ENCODE results near the gene HGFAC.

The HGFAC gene

GRCh38 chr4:3461515-3462291, 19.9 kb downstream of the HGFAC start:
- TF ChIP-seq, protein P1, sequence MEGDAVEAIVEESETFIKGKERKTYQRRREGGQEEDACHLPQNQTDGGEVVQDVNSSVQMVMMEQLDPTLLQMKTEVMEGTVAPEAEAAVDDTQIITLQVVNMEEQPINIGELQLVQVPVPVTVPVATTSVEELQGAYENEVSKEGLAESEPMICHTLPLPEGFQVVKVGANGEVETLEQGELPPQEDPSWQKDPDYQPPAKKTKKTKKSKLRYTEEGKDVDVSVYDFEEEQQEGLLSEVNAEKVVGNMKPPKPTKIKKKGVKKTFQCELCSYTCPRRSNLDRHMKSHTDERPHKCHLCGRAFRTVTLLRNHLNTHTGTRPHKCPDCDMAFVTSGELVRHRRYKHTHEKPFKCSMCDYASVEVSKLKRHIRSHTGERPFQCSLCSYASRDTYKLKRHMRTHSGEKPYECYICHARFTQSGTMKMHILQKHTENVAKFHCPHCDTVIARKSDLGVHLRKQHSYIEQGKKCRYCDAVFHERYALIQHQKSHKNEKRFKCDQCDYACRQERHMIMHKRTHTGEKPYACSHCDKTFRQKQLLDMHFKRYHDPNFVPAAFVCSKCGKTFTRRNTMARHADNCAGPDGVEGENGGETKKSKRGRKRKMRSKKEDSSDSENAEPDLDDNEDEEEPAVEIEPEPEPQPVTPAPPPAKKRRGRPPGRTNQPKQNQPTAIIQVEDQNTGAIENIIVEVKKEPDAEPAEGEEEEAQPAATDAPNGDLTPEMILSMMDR (IDR thresholded peaks at IDR 0.05; ENCODE audit: low read depth, low read length): no peak
- no peak for DNase-seq (ENCODE audit: low read depth, low spot score)
- no peak overlapping the region for H3K4me3 ChIP-seq (ENCODE audit: low read depth, low read length)
- in situ Hi-C loops (cut with HindIII; ENCODE audit: low sequenced_read_pairs): no loop called here

DNA sequence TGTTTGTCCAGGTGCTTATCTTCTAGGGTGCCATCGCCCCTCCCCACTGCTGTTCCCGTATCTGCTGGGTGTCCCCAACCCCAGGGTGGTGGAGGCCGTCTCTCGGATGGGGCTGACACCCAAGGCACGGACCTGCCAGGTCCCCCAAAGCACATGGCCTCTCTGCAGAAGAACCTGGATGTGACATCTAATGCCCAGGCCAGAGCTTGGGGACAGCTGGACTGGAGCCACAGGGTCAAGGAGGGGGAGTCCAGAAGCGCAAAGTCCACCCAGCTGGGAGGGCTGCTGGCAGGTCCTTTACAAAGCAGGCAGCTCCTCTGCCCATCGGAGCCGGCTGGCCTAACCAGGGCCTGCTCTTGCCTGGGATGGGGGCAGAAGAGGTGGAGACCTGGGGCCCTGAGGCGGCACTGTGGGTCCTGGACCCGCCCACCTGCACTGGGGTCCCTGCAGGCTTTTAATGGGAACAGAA, 20.6 kb downstream of the HGFAC start:
- DNase-seq (ENCODE audit: low read depth, low spot score): no peak
- TF ChIP-seq, protein P1 (IDR thresholded peaks at IDR 0.05; ENCODE audit: low read depth, low read length): no peak
- in situ Hi-C loops (cut with HindIII; ENCODE audit: low sequenced_read_pairs): no loop called here
- no peak overlapping the region for H3K4me3 ChIP-seq (ENCODE audit: low read depth, low read length)

- no peak within 1 kb of the TSS for H3K4me3 ChIP-seq (ENCODE audit: low read depth, low read length)
- TF ChIP-seq, protein P1 (IDR thresholded peaks at IDR 0.05; ENCODE audit: low read depth, low read length): no peak
- in situ Hi-C loops (cut with HindIII; ENCODE audit: low sequenced_read_pairs): no loop called here
- no peak for DNase-seq (ENCODE audit: low read depth, low spot score)
Measured at GRCh38 chr4:3462790-3463415, 21.1 kb downstream of the HGFAC start, which contains the start of gene DOK7. DOK7 (plus strand) TSS chr4:3463306; CDS start chr4:3463376, 70 bp downstream.

DNA sequence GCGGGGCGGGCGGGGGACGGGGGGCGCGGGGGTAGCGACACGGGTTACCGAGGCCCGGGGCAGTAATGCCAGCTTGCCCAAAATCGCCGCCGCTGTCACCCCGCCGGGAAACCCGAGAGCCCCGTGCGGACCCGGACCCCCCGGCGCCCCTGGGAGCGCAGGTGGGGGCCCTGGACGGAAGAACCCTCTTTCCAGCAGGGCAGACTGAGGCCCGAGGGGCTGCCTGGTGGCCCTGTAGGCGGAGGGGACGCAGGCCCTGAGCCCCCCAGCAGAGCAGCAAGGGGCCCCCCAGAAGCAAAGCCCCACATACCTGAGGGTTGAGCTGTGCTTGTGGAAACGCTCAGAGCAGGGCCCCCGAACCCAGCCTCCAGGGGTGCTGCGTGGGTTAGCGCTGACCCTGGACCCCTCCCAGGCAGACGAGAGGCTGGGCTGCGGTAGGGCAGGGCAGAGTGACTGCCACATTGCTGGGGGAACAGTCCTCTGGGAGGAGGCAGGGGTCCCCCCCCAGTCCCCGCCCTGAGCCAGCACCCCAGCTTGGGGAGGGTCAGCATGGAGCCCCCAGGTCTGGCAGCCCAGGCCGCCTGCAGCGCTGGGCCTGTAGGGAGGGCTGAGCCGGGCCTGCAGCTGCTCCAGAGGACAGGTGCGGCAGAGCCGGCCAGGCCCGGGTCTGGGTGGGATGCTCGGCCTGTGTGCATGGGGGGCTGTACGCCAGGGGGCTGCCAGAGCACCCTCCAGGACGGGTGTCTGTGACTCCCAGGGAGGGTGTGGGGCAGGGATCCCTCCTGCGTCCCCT, 22.0 kb downstream of the HGFAC start:
- in situ Hi-C loops (cut with HindIII; ENCODE audit: low sequenced_read_pairs): no loop called here
- DNase-seq (ENCODE audit: low read depth, low spot score): no peak
- TF ChIP-seq, protein P1 (IDR thresholded peaks at IDR 0.05; ENCODE audit: low read depth, low read length): no peak
- H3K4me3 ChIP-seq (ENCODE audit: low read depth, low read length): no peak overlapping the region

GRCh38 chr4:3464349-3464905, 22.7 kb downstream of the HGFAC start:
- in situ Hi-C loops (cut with HindIII; ENCODE audit: low sequenced_read_pairs): no loop called here
- TF ChIP-seq, protein P1 (IDR thresholded peaks at IDR 0.05; ENCODE audit: low read depth, low read length): no peak
- no peak overlapping the region for H3K4me3 ChIP-seq (ENCODE audit: low read depth, low read length)
- no peak for DNase-seq (ENCODE audit: low read depth, low spot score)
